Keratinocyte (primary cell): Measurements from ENCODE around the gene FAT1. TPM values are rescaled to one million over a fixed set of nuclear protein-coding genes. Genes with fewer than 3 reads are reported as not detected.

Experiments
- DNase-seq: peaks from one replicate; pipeline ENCODE4 v3.0.0-alpha.2; 2011; ENCODE audit warnings: low read depth, missing footprints, low spot score
- FAIRE-seq: peaks from 2 replicates; lab custom pipeline; 2011; peaks lifted over from hg19 to GRCh38; lab: Jason Lieb, UNC
- H2AFZ ChIP-seq: 2 replicates; pipeline ENCODE4 v1.6.0; 2012; ENCODE audit warnings: low read length, control low read depth, inconsistent platforms; ENCODE audit not compliant: control insufficient read depth
- H3K27ac ChIP-seq: 2 replicates; pipeline ENCODE4 v1.5.1; 2011; ENCODE audit warnings: low read length; ENCODE audit not compliant: control insufficient read depth, insufficient read depth
- H3K27me3 ChIP-seq: 3 replicates; pipeline ENCODE4 v1.6.0; 2011; ENCODE audit warnings: low read length; ENCODE audit not compliant: control insufficient read depth, insufficient read depth; ENCODE audit errors: extremely low read depth
- H3K36me3 ChIP-seq, 2 experiments: 2 replicates in 1 of 2; 3 replicates in 1 of 2; pipeline ENCODE4 v1.5.1; 2011; ENCODE audit warnings: low read length in 2 of 2, mild to moderate bottlenecking in 1 of 2; ENCODE audit not compliant: control insufficient read depth in 2 of 2, insufficient read depth in 2 of 2; ENCODE audit errors: extremely low read depth in 1 of 2
- H3K4me1 ChIP-seq: 3 replicates; pipeline ENCODE4 v1.5.1; 2011; ENCODE audit warnings: low read length; ENCODE audit not compliant: control insufficient read depth, insufficient read depth; ENCODE audit errors: extremely low read depth
- H3K4me2 ChIP-seq: 3 replicates; pipeline ENCODE4 v1.6.0; 2011; ENCODE audit warnings: low read depth, low read length; ENCODE audit not compliant: control insufficient read depth, insufficient read depth; ENCODE audit errors: extremely low read depth
- H3K4me3 ChIP-seq, 3 experiments: fragments of 200-600 bp in 1 of 3; sonication (generic) in 1 of 3; 2 replicates in 2 of 3; 3 replicates in 1 of 3; pipeline ENCODE4 v1.5.1; 2011 to 2016; ENCODE audit warnings: low read length in 3 of 3, mild to moderate bottlenecking in 3 of 3, control low read depth in 2 of 3, inconsistent platforms in 1 of 3, low read depth in 1 of 3, mixed read lengths in 1 of 3, mixed run types in 1 of 3, moderate library complexity in 1 of 3; ENCODE audit not compliant: control insufficient read depth in 2 of 3, insufficient read depth in 2 of 3; ENCODE audit errors: extremely low read depth in 1 of 3
- H3K79me2 ChIP-seq: 2 replicates; pipeline ENCODE4 v1.6.0; 2012; ENCODE audit warnings: low read length; ENCODE audit not compliant: control insufficient read depth, insufficient read depth
- H3K9ac ChIP-seq: 3 replicates; pipeline ENCODE4 v1.6.0; 2011; ENCODE audit warnings: low read length; ENCODE audit not compliant: control insufficient read depth, insufficient read depth; ENCODE audit errors: extremely low read depth
- H3K9me1 ChIP-seq: 3 replicates; pipeline ENCODE4 v1.6.0; 2011; ENCODE audit warnings: low read length; ENCODE audit not compliant: control insufficient read depth, insufficient read depth; ENCODE audit errors: extremely low read depth
- H3K9me3 ChIP-seq: 2 replicates; pipeline ENCODE4 v1.5.1; 2012; ENCODE audit warnings: low read depth, low read length; ENCODE audit not compliant: control insufficient read depth
- H4K20me1 ChIP-seq: 3 replicates; pipeline ENCODE4 v1.6.0; 2011; ENCODE audit warnings: low read length; ENCODE audit not compliant: control insufficient read depth, insufficient read depth; ENCODE audit errors: extremely low read depth
- CTCF ChIP-seq, 3 experiments: IDR thresholded peaks in 1 of 3; conservative IDR thresholded peaks in 1 of 3; optimal IDR thresholded peaks in 1 of 3; 2 replicates in 2 of 3; 3 replicates in 1 of 3; pipeline versions ENCODE3 to v1.5.1; 2011; ENCODE audit warnings: low read length in 3 of 3, mild to moderate bottlenecking in 3 of 3, moderate library complexity in 2 of 3, control low read depth in 1 of 3, inconsistent platforms in 1 of 3; ENCODE audit not compliant: insufficient read depth in 2 of 3; ENCODE audit errors: extremely low read depth in 1 of 3
- EZH2 ChIP-seq: IDR thresholded peaks from one replicate; pipeline ENCODE4 v1.6.1; 2012; ENCODE audit warnings: inconsistent platforms, mild to moderate bottlenecking, low read length, moderate library complexity
- dilution Hi-C: fragments of 300-500 bp; cut with MboI; formaldehyde crosslinking; loops from one replicate; pipeline ENCODE4 v1.7.0; 2020; ENCODE audit warnings: low sequenced_read_pairs; ENCODE audit not compliant: extremely low pct_ligation_motif_present
- polyA plus RNA-seq, 5 experiments: library from polyadenylated mRNA; depleted of rRNA in 3 of 5; stranded (reverse) in 3 of 5; stranded (forward) in 1 of 5; unstranded in 1 of 5; fragments of >200 nt; gene quantifications; 1 replicate in 1 of 5; 2 replicates in 3 of 5; 3 replicates in 1 of 5; pipeline versions ENCODE4 v1.2.1 to v1.2.3, GENCODE V29; 2011 to 2012; ENCODE audit warnings: missing spikeins in 2 of 5, low read depth in 1 of 5, low replicate concordance in 1 of 5

FAT1 gene
- polyA plus RNA-seq, 1 donor (not counting 4 experiments of a cell fraction or from before 2014, with no cell fraction given) = 329 TPM

DNA sequence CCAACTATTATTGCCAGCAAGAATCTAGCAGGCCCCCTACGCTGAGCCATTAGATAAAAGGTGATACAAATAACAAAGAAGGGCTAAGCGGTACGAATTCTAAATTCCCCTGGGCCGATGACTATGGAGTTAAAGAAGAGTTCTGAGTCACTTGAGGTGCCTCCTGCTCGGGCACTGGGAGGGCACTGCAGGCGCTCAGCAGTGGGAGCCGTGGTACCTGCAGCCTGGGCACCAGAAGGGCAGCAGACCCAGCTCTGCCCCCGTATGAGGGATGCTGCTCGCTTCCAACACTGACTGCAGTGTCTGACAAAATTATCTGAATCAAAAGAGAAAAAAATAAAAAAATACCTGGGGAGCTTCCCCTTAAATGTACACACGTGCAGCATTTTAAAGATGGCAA is 124.2 kb downstream of the FAT1 start:
- DNase-seq = no peak
- peaks cover 55% of the 10 kb centered on the region for H3K79me2 ChIP-seq

GRCh38 chr4:186598686-186599085 is 125.0 kb downstream of the FAT1 start:
- H3K9ac ChIP-seq = no peak overlapping the region
- no peak for FAIRE-seq
- TF ChIP-seq EZH2 (no peak), CTCF (optimal IDR thresholded peaks at IDR 0.05 in 1 of 3, IDR thresholded peaks at IDR 0.05 in 1 of 3, conservative IDR thresholded peaks at IDR 0.05 in 1 of 3; ENCODE audit: extremely low read depth in 1 of 3, insufficient read depth in 2 of 3, low read length in 3 of 3) (no peak)
- no peak for DNase-seq
- H3K79me2 ChIP-seq = peaks cover 54% of the 10 kb centered on the region
- H3K4me2 ChIP-seq = no peak overlapping the region
- H4K20me1 ChIP-seq = peaks cover 11% of the 10 kb centered on the region
- no peaks in the 10 kb centered on the region for H3K9me3 ChIP-seq
- no peaks in the 10 kb centered on the region for H3K27me3 ChIP-seq
- H3K36me3 ChIP-seq = peaks cover 55 to 59% of the 10 kb centered on the region in 2 experiments
- no peak overlapping the region for H2AFZ ChIP-seq
- H3K27ac ChIP-seq = no peak overlapping the region
- no peak overlapping the region for H3K4me3 ChIP-seq
- dilution Hi-C loops = no loop called here
- H3K4me1 ChIP-seq = no peaks in the 10 kb centered on the region
- H3K9me1 ChIP-seq = no peaks in the 10 kb centered on the region

More for the DNA sequence above, 124.2 kb downstream of the FAT1 start:
- H3K4me2 ChIP-seq = no peak overlapping the region
- TF ChIP-seq CTCF (optimal IDR thresholded peaks at IDR 0.05 in 1 of 3, IDR thresholded peaks at IDR 0.05 in 1 of 3, conservative IDR thresholded peaks at IDR 0.05 in 1 of 3; ENCODE audit: extremely low read depth in 1 of 3, insufficient read depth in 2 of 3, low read length in 3 of 3) = no peak
- TF ChIP-seq EZH2 = no peak
- H3K4me1 ChIP-seq = no peaks in the 10 kb centered on the region
- no peak overlapping the region for H3K4me3 ChIP-seq
- H3K9ac ChIP-seq = no peak overlapping the region
- no peak overlapping the region for H3K27ac ChIP-seq
- no peak for FAIRE-seq
- H3K36me3 ChIP-seq = peaks cover 57 to 63% of the 10 kb centered on the region in 2 experiments
- no peaks in the 10 kb centered on the region for H3K27me3 ChIP-seq
- dilution Hi-C loops = no loop called here
- H4K20me1 ChIP-seq = peaks cover 11% of the 10 kb centered on the region
- H2AFZ ChIP-seq = no peak overlapping the region
- H3K9me1 ChIP-seq = no peaks in the 10 kb centered on the region
- H3K9me3 ChIP-seq = no peaks in the 10 kb centered on the region
